ENCODE measurements around the gene AGAP3. TPM values are rescaled to one million over a fixed set of nuclear protein-coding genes. Genes with fewer than 3 reads are reported as not detected.

Gene AGAP3
- total RNA-seq, 1 donor from 2014 or later, result 31.4 TPM

DNA sequence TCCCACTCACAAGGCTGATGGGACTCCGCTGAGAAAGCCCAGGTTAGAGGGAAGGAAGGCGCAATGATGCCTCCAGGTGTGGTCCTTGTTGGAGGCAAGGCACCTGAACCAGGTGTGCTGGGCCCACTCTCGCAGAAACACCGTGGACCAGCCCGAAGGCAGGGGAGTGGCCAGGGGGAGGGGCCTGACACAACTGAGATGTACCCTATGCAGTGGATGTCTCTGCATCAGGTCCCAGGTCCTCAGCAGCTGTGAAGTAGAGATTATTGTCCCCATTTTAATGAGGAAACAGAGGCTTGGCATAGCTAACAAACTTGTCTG lies 49.2 kb downstream of the AGAP3 start:
- no peak for DNase-seq

DNA sequence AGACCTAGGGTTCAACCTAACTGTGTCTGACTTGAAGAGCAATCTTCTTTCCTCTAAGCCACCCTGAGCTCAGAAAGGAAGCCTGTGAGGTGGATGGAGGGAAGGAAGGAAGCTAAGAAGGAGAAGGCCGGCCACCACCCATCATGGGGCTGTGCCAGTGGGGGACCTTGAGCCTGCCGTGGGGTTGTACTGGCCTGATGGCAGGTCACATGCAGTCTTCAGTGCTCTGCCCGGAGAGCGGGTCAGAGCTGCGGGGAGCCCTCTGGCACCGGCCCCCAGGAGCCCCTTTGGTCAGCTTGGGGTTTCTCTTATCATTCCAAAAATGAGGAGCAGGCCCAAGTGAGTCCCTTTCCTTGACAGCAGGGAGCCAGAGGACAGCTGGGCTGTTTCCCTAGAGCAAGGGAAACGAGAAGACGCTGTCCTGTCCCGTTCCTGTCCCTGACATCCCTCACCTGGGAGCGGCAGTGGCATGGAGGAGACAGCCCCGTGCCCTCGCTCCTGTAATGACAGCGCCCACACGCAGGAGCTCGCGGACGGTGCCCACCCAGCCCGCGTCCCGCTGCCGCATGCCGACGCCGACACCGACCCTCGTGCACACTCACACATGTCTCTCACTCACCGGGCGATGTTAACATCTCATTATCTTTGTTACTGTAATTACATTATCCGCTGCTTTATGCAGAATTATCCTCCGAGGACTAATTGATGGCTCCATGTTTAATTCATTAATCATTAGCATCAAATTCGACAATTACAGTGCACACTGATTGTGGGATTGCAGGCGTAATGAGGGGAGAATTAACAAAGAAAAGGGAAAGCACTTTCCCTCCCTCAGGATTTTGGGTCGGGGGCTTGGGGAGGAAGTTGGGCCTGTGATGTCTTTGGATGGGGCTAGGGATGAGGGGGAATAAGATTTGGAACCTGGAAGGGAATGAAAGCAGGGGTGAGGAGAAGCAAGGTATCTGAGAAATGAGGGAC lies 49.9 kb downstream of the AGAP3 start:
- DNase-seq, result no peak

DNA sequence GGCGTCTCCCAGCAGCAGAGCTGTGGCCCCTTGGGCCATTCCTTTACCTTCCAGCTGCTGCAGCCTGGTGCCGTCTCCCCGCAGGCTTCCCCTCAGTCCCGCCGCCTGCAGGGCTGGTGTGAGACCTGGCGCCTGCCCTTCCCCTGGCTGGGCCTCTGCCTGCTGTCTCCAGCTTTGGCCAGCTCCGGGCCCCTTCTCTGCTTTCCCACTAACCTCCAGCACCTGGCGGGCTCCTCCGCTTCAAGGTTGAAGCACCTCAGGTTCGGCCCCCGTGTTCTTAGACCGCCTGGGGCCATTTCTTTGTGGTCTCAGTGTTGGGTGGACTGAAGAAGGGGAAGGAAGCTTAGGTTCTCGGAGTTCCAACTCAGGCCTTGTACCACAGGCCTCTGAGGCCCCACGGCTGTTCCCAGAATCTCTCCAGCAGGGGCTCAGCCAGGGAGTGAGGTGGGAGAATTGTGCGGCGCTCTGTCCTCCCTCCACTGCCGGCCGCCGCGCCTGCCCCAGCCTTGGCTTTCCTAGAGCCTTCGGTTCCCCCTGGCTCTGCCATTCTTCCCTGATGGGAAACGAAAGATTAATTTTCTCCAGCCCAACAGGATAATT lies 50.9 kb downstream of the AGAP3 start:
- DNase-seq, result no peak

DNA sequence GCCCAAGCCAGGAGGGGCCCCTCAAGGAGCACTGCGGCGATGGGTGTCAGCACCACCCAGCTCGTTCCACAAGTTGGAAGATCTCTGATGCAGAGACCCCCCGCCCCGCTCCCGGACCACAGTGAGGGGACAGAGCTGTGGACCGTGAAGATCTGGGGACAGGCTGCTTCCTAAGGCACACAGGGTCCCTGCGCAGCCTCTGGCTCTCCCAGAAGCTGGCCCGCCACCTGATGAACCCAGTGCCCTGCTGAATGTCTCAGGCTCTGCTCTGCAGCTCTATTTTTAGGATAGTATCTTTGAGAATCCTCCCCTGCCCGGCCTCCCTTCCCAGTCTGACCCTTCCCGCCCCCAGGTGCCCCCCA lies 51.5 kb downstream of the AGAP3 start:
- no peak for DNase-seq

DNA sequence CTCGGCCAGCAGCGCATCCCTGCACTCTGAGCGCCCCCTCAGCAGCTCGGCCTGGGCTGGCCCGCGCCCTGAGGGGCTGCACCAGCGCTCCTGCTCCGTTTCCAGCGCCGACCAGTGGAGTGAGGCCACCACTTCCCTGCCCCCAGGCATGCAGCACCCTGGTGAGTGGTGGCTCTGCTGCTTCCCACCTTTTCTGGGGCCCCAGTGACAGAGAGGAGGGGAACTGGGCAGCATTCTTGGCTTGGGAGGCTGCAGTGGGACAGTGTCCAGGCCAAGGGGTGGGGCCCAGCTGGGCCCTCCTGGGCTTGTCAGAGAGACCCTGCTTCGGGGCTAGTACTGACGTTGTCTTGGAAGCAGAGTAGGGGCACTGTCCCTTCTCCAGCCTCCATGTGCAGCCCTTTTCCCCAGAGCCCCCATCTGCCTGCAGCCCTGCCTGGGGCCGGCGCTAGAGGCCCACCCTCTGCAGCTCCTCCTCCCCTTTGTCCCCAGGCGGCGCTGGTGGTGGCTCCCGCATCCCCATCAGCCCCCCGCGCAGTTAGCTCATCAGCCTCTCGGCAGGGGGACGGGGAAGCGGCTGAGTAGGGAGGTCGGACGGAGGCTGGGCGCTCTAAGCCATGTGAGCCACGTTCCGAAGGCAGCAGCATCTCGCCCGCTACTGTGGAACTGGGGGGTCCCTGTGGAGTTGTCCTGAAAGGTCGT lies 52.0 kb downstream of the AGAP3 start:
- no peak for DNase-seq

DNA sequence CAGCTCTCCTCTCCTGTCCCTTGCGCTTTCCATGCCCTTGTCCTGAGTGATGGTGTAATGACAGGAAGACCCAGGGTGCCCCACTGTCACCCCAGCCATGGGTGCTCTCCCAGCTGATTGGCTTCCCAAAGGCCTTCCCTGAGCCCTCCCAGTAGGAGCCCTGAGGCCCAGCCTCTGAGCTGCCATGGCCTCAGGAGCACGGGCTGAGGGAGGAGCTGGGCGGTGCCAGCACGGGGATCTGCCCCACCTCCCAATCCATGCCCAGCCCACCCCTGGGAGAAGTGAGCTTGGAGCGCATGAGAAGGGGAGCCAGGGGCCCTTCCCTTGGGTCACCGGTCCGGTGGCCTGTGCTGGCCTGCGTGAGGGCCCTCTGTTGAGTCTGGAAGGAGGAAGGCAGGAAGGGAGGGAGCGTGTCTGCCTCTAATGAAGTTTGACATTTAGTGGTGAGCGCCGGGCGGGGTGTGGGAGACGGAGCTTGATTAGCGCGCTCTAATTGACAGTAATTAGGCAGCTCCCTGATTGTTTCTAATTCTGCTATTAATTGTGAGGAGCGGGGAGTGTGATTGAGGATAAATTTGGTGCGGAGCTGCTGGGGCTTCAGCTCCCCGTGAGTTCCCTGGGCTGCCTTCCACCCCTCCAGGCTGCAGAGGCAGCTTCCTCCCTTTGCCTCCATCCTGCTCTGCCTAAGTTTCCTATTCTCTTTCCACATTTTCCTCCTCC lies 53.0 kb downstream of the AGAP3 start:
- no peak for DNase-seq

DNA sequence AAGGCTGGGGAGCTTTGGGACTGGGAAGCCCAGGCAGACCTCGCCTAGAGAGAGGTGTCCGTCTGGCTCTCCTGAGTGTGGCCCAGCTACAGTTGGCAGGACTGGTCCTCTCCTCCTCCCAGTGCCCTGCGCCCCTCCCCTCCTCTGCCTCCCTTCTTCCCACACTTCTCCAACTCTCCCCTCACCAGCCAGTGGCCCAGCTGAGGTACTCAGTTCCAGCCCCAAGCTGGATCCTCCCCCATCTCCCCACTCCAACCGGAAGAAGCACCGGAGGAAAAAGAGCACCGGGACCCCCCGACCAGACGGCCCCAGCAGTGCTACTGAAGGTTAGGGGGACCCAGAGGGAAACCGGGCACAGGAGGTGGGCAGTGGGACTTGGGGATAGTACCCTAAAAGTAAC lies 53.5 kb downstream of the AGAP3 start:
- no peak for DNase-seq

DNA sequence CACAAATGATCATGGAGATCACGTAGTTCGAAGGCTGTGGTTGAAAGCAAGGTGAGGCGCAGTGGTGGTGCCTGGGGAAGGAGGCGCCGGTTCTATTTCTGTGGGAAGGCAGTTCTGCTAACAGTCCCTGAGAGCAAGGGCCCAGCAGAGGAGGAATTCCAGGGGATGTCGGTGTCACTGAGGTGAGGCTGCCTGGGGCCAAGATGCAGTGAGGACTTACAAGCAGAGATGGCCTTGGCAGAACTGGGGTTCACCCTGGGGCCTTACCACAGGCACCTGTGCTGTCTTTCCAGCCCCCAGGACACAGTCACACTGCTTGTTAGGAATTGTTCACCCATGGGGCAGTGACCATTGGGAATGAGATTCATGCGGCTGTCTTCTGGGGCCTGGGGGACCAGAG lies 54.6 kb downstream of the AGAP3 start:
- no peak for DNase-seq

DNA sequence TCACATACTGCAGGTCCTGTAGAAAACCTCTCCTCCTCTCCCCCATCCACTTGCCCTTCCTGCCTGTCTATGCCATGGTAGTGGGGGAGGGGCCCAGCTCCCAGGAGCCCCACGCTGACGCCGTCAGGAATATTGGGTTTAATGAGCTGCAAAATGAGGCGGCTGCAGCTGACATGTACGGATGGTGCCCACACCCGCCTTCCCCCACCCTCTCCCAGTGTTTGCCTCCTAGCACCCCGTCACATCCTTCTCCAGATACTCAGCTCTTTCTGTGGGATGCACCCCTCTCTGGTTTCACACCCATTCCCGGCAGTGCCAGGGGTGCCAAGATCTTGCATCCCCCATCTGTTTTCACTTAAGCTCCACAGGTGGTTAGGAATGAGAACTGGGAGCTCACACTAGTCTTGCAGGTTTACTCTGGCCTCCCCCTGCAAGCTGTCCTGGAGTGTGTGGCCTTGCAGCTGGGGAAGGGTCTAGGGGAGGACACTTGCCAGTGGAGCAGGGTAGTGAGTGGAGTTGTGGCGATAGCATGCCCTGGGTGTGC lies 55.1 kb downstream of the AGAP3 start:
- no peak for DNase-seq

DNA sequence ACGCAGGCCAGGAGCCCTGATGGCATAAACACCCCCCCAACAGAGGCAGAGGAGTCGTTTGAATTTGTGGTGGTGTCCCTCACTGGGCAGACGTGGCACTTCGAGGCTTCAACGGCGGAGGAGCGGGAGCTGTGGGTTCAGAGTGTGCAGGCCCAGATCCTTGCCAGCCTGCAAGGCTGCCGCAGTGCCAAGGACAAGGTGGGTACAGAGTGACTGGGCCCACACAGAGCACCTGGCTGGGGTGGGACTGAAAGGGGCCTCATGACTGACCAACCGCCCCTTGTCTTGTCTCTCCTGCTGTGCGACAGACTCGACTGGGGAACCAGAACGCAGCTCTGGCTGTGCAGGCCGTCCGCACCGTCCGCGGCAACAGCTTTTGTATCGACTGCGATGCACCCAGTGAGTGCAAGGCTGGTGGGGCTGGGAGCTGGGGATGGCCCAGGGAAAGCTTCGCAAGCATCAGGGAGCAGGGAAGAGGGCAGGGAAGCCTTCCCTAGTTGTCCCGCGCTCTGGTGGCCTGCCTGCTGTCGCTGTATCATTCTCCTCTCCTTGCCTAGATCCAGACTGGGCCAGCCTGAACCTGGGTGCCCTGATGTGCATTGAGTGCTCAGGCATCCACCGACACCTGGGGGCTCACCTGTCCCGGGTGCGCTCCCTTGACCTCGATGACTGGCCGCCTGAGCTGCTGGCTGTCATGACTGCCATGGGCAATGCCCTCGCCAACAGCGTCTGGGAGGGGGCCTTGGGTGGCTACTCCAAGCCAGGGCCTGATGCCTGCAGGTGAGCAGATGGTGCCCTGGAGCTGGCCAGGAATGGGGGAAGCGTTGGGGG lies 55.8 kb downstream of the AGAP3 start:
- no peak for DNase-seq

DNA sequence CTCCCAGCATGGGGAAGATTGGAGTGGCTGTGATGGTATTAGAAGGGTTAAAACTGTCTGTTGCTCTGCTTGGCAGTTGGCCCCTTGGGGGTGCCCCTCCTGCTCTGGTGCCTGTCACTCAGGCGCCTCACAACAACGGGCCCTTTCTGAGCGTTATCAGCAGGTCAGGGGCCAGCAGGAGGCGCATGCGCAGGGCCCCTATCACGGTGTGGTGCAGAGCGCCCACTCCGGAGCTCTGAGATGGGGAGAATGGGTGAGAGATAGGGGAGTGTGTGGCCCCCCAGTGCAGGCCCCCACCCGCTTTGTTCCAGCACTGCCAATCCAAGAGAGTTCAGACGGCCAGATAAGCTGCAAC lies 56.4 kb downstream of the AGAP3 start:
- DNase-seq, result no peak

DNA sequence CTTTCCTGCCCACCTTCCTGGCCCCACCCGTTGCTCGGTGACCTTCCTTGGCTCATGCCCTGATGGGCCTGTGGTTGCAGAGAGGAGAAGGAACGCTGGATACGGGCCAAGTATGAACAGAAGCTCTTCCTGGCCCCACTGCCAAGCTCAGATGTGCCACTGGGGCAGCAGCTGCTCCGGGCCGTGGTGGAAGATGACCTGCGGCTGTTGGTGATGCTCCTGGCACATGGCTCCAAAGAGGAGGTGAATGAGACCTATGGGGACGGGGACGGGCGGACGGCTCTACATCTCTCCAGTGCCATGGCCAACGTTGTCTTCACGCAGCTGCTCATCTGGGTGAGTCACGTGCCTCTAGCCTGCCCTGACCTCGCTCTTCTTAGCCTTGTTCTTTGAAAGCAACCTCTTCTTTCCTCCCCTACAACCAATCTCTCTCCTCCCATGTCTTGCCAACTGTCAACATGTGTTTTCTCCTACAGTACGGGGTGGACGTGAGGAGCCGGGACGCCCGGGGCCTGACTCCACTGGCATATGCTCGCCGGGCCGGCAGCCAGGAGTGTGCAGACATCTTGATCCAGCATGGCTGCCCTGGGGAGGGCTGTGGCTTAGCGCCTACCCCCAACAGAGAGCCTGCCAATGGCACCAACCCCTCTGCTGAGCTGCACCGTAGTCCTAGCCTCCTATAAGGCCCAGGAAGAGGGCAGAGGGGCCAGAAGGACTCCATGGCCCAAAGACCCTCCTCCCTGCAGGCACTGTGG lies 57.2 kb downstream of the AGAP3 start:
- DNase-seq, result peak; percentile 83

DNA sequence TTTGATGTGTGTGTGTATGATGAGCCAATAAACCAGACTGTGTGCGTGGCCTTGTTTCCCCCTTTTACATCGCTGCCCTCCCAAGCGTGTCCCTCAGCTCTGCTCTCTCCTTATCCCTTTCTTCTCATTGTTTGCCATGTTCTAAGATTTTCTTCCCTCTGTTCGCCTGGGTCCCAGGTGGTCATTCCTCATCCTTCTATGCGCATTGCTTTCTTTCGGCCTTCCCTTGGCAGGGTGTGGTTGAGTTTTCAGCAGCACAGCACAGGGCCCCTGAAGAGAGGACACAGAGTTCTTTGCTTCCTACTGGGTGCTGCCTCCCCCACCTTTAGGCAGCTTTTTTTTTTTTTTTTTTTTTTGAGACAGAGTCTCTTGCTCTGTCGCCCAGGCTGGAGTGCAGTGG lies 58.1 kb downstream of the AGAP3 start:
- DNase-seq, result no peak

DNA sequence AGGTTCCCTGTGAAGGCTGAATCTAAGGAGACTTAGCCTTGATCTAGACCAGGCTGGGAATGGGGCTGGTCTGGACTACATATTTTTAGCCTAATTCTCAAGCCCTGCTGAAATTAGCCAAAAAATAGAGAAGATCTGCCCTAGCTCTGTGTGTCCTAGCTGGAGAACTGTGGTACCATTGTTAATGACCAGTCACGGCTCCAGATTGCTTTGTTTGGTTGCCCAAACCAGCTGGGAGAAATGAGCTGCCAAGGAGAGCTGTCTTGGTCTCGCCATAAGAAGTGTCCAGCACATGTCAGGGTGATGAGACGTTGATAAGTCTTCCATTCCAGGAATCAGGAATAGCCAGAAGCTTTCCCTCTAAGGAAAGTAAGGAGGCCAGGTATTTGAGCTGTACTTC lies 60.5 kb downstream of the AGAP3 start:
- no peak for DNase-seq

DNA sequence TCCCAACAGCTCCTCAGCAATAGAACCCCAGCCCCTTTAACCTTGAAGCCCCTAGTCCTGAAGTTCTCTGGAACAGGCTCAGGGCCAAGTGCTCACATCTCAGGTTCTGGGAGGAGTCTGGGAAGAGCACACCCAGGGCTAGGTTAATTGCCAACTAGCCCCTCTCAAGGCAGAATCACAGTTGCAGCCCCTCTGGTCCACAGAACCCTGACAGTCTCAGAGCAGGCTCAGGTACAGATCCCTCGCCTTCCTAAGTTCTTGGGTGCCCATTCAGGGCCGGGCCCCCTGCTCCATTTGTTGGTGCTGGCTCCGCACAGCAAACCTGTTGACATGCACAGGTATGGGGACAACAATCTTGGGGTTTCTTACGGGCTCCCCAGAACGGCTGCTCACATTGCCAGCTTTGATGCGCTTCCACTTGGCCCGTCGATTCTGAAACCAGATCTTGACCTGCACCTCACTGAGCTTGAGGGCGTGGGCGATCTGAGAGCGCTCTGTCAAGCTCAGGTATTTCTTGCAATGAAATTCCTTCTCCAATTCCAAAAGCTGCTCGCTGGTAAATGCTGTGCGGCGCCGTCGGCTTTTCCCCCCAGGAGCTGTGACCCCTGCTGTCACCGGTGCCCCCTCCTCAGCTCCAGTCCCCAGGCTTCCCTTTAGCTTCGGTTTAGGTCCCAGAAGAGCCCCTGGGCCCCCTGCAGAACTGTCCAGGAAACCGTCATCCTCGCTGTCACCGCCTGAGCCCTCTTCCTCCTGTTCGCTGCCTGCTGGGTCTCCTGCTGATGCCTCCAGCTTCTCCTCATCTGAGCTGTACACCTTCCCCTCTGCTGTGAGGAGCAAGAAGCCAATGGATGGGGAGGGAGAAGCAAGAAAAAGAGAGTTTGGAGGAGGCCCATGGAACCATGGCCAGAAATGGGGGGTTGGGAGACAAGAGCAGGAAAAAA lies 62.3 kb downstream of the AGAP3 start:
- no peak for DNase-seq

DNA sequence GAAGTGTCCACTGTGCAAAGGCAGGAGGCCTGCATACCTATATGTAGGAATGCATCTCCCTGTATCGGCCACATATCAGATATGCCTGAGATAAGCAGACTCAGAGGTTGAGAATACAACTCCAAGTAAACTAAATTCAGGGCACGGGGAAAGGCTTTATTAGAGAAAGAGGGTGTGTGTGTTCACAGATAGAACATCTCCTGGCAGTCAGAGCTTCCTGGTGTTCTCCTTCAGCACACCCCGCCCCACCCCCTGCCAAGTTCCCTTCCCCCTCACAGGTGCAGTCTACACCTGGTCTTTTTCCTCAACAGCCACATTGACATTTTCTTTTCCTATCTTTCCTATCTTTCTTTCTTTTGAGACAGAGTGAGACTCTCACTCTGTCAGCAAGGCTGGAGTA lies 64.1 kb downstream of the AGAP3 start:
- no peak for DNase-seq

DNA sequence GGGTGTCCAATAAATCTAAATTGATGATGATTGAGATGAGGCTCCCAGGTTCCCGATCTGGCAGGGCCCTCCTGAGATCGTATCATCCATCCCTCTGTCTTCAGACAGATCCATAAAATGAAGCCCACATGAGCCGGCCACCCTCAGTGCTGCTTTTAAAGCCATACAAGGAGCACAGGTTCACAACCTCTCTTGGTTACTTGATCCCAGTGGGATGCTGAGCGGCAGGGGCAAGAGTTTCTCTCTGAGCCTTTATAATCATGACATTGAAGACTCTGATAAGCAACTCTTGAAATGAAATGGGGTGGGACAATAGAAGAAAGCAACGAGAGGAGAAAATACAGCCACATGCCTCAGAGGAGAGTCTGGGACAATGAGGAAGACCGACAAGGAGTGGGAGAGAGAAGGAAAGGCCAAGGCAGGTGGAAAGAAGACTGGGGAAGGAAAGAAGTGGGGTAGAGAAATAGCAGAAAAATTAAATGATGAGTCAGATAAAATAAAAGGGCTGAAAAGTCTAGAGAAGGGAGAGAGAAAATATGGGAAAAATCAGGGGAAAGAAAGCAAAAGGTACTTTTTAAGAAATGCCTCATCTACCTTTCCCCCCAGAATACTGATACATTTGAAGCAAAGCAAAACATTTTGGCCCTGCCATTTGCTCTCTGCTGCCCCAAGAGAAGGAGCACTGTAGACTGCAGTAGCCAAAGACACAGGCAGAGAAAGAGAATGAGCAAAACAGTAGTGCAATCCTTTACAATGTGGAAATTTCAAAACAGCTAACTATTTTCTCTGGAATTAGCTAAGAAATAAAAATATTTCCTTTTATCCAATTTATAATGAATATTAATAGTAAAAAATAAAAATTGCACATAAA lies 66.6 kb downstream of the AGAP3 start:
- no peak for DNase-seq

DNA sequence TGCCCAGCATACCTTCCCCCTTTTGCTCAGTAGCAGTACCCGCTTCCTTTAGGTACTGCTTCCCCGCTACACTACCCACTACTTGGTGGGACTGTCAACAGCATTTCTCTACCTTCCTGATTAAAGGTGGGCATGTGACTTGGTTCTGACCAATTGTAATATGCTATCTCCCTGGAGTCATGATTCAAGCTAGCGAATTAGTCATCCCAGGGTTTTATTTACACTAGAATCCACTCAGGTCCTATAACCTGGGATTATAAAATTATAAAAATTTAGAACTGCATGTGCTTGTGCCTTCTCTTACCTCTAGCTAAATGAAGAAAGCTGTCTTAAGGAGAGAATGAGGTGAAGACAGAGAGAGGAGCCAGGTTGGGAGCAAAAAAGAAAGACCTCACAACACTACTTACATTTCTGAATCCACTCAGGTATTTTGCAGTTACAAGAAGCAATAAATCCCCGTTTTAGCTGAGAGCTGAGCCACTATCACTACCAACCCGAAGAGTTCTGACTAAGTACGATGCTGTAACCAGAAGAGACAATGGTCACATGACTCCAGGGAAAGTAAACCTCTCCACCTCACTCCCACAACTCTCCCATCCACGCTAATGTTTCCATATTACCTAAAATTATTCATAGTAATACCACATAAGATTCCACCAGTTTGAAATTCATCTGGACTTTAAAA lies 71.5 kb downstream of the AGAP3 start:
- DNase-seq, result no peak
